WTC11 (cell line): ENCODE data around the gene AK2. TPM values are rescaled to one million over a fixed set of nuclear protein-coding genes. Genes with fewer than 3 reads are reported as not detected.

Experiments used
- ATAC-seq: fragments of 200-7000 bp; cut with Tn5 transposase; 2 replicates; pipeline ENCODE4 v1.10.0; 2021; ENCODE audit warnings: mild to moderate bottlenecking, moderate library complexity
- CTCF ChIA-PET: fragments of 300-600 bp; sonication (Branson Sonifier 250); formaldehyde crosslinking; loops from one replicate; lab custom pipeline; 2021; ENCODE audit warnings: antibody characterized with exemption; lab: Charles Lee
- POLR2A ChIA-PET: fragments of 350-600 bp; sonication (Branson Sonifier 250); formaldehyde crosslinking; loops from one replicate; lab custom pipeline; 2021; ENCODE audit warnings: antibody characterized with exemption; lab: Charles Lee
- DNase-seq: peaks from one replicate; pipeline ENCODE4 v3.0.0; 2021; ENCODE audit warnings: low spot score
- H3K27ac Mint-ChIP-seq: 2 replicates; pipeline ENCODE4 v1.8.0; 2021; ENCODE audit warnings: mixed read lengths
- H3K27me3 Mint-ChIP-seq: 2 replicates; pipeline ENCODE4 v1.8.0; 2021; ENCODE audit warnings: low read depth, mild to moderate bottlenecking, moderate library complexity, mixed read lengths
- H3K36me3 Mint-ChIP-seq: 2 replicates; pipeline ENCODE4 v1.8.0; 2021; ENCODE audit warnings: mixed read lengths
- H3K4me1 Mint-ChIP-seq: 2 replicates; pipeline ENCODE4 v1.8.0; 2022; ENCODE audit warnings: mixed read lengths
- H3K4me3 Mint-ChIP-seq: 2 replicates; pipeline ENCODE4 v1.8.0; 2021; ENCODE audit warnings: mild to moderate bottlenecking, moderate library complexity, mixed read lengths
- H3K9me3 Mint-ChIP-seq: 2 replicates; pipeline ENCODE4 v1.8.0; 2021; ENCODE audit warnings: mixed read lengths
- AR ChIP-seq: fragments of 250-450 bp; sonication (Bioruptor Pico); IDR thresholded peaks from 2 replicates; pipeline ENCODE4 v1.9.0; 2021; ENCODE audit warnings: mild to moderate bottlenecking
- ATF3 ChIP-seq: sonication (generic); formaldehyde crosslinking; conservative IDR thresholded peaks from 2 replicates; pipeline ENCODE4 v1.8.1; 2022; ENCODE audit warnings: mild to moderate bottlenecking, missing genetic modification reagents
- ATF6 ChIP-seq: sonication (generic); formaldehyde crosslinking; IDR thresholded peaks from 2 replicates; pipeline ENCODE4 v1.8.1; 2023; ENCODE audit warnings: mild to moderate bottlenecking, missing genetic modification reagents
- CTCF ChIP-seq: fragments of 200-600 bp; IDR thresholded peaks from 2 replicates; pipeline ENCODE4 v1.8.0; 2022; ENCODE audit warnings: antibody characterized with exemption
- FOXJ3 ChIP-seq: sonication (generic); formaldehyde crosslinking; IDR thresholded peaks from 2 replicates; pipeline ENCODE4 v1.9.0; 2021; ENCODE audit warnings: missing genetic modification reagents, mild to moderate bottlenecking, borderline replicate concordance
- FOXP1 ChIP-seq: sonication (generic); formaldehyde crosslinking; IDR thresholded peaks from 2 replicates; pipeline ENCODE4 v1.8.0; 2022; ENCODE audit warnings: missing genetic modification reagents, mild to moderate bottlenecking, moderate library complexity, borderline replicate concordance
- NFYB ChIP-seq: sonication (generic); formaldehyde crosslinking; conservative IDR thresholded peaks from 2 replicates; pipeline ENCODE4 v1.8.0; 2022; ENCODE audit warnings: low read depth, missing genetic modification reagents
- USF1 ChIP-seq: sonication (generic); formaldehyde crosslinking; IDR thresholded peaks from 2 replicates; pipeline ENCODE4 v1.8.0; 2022; ENCODE audit warnings: mild to moderate bottlenecking, missing genetic modification reagents
- ZBTB21 ChIP-seq: sonication (generic); formaldehyde crosslinking; IDR thresholded peaks from 2 replicates; pipeline ENCODE4 v1.8.1; 2023; ENCODE audit warnings: mild to moderate bottlenecking, missing genetic modification reagents, borderline replicate concordance
- ZMAT4 ChIP-seq: fragments of 250-450 bp; sonication (Bioruptor Pico); IDR thresholded peaks from 2 replicates; pipeline ENCODE4 v1.9.0; 2021; ENCODE audit warnings: mild to moderate bottlenecking
- ZNF281 ChIP-seq: sonication (generic); formaldehyde crosslinking; IDR thresholded peaks from 2 replicates; pipeline ENCODE4 v1.8.0; 2023; ENCODE audit warnings: mild to moderate bottlenecking, missing genetic modification reagents
- ZNF423 ChIP-seq: fragments of 250-450 bp; sonication (Bioruptor Pico); IDR thresholded peaks from 2 replicates; pipeline ENCODE4 v2.1.2; 2022; ENCODE audit warnings: mild to moderate bottlenecking, moderate library complexity
- total RNA-seq: library from RNA; stranded (reverse); gene quantifications from 3 replicates; pipeline ENCODE4 v1.2.3, GENCODE V29; 2021

AK2 gene
- total RNA-seq, 1 experiment from 2014 or later = 124 TPM

GRCh38 chr1:33002006-33002405, 34.7 kb downstream of the AK2 start (continued):
- TF ChIP-seq ZBTB21 (CRISPR knock-in tag) (no peak), FOXP1 (CRISPR knock-in tag) (no peak)

- CTCF ChIA-PET = interaction anchor here (0.6 to 3.3 kb wide), 15 partner anchors 9 to 612 kb away, joined by 3 to 22 read pairs (median 5); partner anchors contain the start of gene RNF19B
- H3K4me1 Mint-ChIP-seq = peaks cover 14% of the 10 kb centered on the region
- POLR2A ChIA-PET = interaction anchor here (0.7 kb wide), 1 partner anchor 37 kb away, joined by 3 read pairs; the partner anchor contains the start of gene RNF19B
- ATAC-seq (peak; percentile 38), DNase-seq (no peak)
- no peak overlapping the region for H3K4me3 Mint-ChIP-seq
- no peaks in the 10 kb centered on the region for H3K36me3 Mint-ChIP-seq
- H3K27ac Mint-ChIP-seq = peak overlapping the region; percentile 54; the same call in 1 of the 2 replicates
- H3K9me3 Mint-ChIP-seq = no peaks in the 10 kb centered on the region
- no peaks in the 10 kb centered on the region for H3K27me3 Mint-ChIP-seq
- TF ChIP-seq USF1 (CRISPR knock-in tag) = no peak
- no peak for TF ChIP-seq AR
- TF ChIP-seq FOXJ3 (CRISPR knock-in tag) = no peak
- no peak for TF ChIP-seq ATF6
- TF ChIP-seq ZMAT4 (CRISPR knock-in tag) = no peak
- no peak for TF ChIP-seq ZNF281 (CRISPR knock-in tag)
- no peak for TF ChIP-seq ATF3 (CRISPR knock-in tag)
- no peak for TF ChIP-seq CTCF
- no peak for TF ChIP-seq ZNF423
- no peak for TF ChIP-seq NFYB (CRISPR knock-in tag)
Observed at GRCh38 chr1:33001282-33001681, 35.4 kb downstream of the AK2 start.
